Peyer's patch (tissue), 4 donors: ENCODE measurements around the gene BICC1.

ENCODE experiments used
- CTCF ChIP-seq, 6 experiments: fragments of 450-650 bp in 4 of 6; fragments of 200-600 bp in 2 of 6; sonication (generic) in 1 of 6; IDR thresholded peaks; one replicate each; pipeline ENCODE4 v1.5.1; 2017 to 2019; ENCODE audit warnings: antibody characterized with exemption in 6 of 6, mild to moderate bottlenecking in 3 of 6, moderate library complexity in 1 of 6
- POLR2A ChIP-seq, 2 donors: fragments of 450-650 bp; IDR thresholded peaks; one replicate each; pipeline ENCODE4 v1.5.1; 2017; ENCODE audit warnings: antibody characterized with exemption in 2 of 2, mild to moderate bottlenecking in 2 of 2, moderate library complexity in 2 of 2

GRCh38 chr10:58851606-58852005 lies 338.9 kb downstream of the BICC1 start:
- TF ChIP-seq CTCF (IDR thresholded peaks at IDR 0.05), result no peak
- no peak for TF ChIP-seq POLR2A (IDR thresholded peaks at IDR 0.05)
